GM23248 (cell line): Measurements from ENCODE around the gene ALDH3B1.
"Not testable (repeated sequence)": the region's sequence is repeated elsewhere in the genome, so short reads cannot be mapped to it uniquely, and the experiment has no call there.

Experiments
- EZH2 ChIP-seq: fragments of 200-600 bp; sonication (generic); IDR thresholded peaks from 2 replicates; pipeline ENCODE4 v1.6.1; 2018; ENCODE audit warnings: antibody characterized with exemption, mild to moderate bottlenecking; ENCODE audit not compliant: insufficient read depth, poor library complexity, severe bottlenecking
- EZH2phosphoT487 ChIP-seq: fragments of 200-600 bp; sonication (generic); IDR thresholded peaks from 2 replicates; pipeline ENCODE4 v1.6.1; 2018; ENCODE audit warnings: antibody characterized with exemption, moderate library complexity, mild to moderate bottlenecking, low read depth; ENCODE audit not compliant: insufficient read depth

- TF ChIP-seq EZH2, EZH2phosphoT487: not testable (repeated sequence)
Measured at GRCh38 chr11:67974746-67975145, 35.4 kb upstream of the ALDH3B1 start.
